ENCODE data around the gene IRAK3. TPM values are rescaled to one million over a fixed set of nuclear protein-coding genes. Genes with fewer than 3 reads are reported as not detected.

Gene IRAK3
- total RNA-seq, 1 experiment from 2014 or later = 0.44 TPM

- no peak for TF ChIP-seq CTCF (conservative IDR thresholded peaks at IDR 0.05)
- H2AFZ ChIP-seq (ENCODE audit: low read length) = no peak overlapping the region
- no peak overlapping the region for H3K27ac ChIP-seq (ENCODE audit: insufficient read length, low read depth, low read length)
- no peak for DNase-seq
- peaks cover 8% of the 10 kb centered on the region for H3K79me1 ChIP-seq (ENCODE audit: insufficient read depth, low read depth, low read length, poor library complexity, severe bottlenecking)
- Mint-ChIP-seq H3K4me1 (peaks cover 3 to 6% of the 10 kb centered on the region in 2 experiments; a peak in 3 of 4 replicates), H3K27me3 (ENCODE audit: low read depth) (no peaks in the 10 kb centered on the region; the same call in 1 of the 2 replicates), H3K9me3 (peaks cover 10 to 15% of the 10 kb centered on the region in 2 experiments; a peak in 3 of 5 replicates), H3K36me3 (ENCODE audit: insufficient read depth in 1 of 3, low read depth in 3 of 3) (peaks cover 12 to 16% (median 13%) of the 10 kb centered on the region in 3 experiments), H3K4me3 (no peak overlapping the region), H3K27ac (no peak overlapping the region)
- H3T11ph ChIP-seq (ENCODE audit: low read length) = no peak overlapping the region
- no peak overlapping the region for H2BK20ac ChIP-seq (ENCODE audit: low read depth, low read length, poor library complexity, severe bottlenecking)
- H3K79me2 ChIP-seq (ENCODE audit: insufficient read depth, low read length) = peaks cover 3% of the 10 kb centered on the region; the same call in 1 of the 2 replicates
- no peak overlapping the region for H4K5ac ChIP-seq (ENCODE audit: insufficient read length, low read depth, low read length)
- H3K23me2 ChIP-seq (ENCODE audit: insufficient read length, low read depth, low read length, poor library complexity, severe bottlenecking) = no peaks in the 10 kb centered on the region
- WGBS (ENCODE audit: extremely low coverage, insufficient read length, low lambda C conversion rate) = no CpG with 5 or more reads among the region's 2 CpGs
- peaks cover 3% of the 10 kb centered on the region for H3K4me1 ChIP-seq (ENCODE audit: insufficient read depth, low read length)
- no peak overlapping the region for H3K18ac ChIP-seq (ENCODE audit: insufficient read length, low read depth, low read length)
- H3K9ac ChIP-seq (ENCODE audit: extremely low read depth, insufficient read length, low read length) = no peak overlapping the region
- no peak overlapping the region for H4K91ac ChIP-seq (ENCODE audit: insufficient read length, low read depth, low read length)
- H3K4me2 ChIP-seq (ENCODE audit: insufficient read depth, insufficient read length, low read length) = no peak overlapping the region
- H3K9me3 ChIP-seq (ENCODE audit: control insufficient read depth, low read depth, low read length) = no peaks in the 10 kb centered on the region
- no peak overlapping the region for H3K14ac ChIP-seq (ENCODE audit: insufficient read depth, low read length)
- no peak overlapping the region for H2BK15ac ChIP-seq (ENCODE audit: low read depth, low read length)
- no peak overlapping the region for H2BK120ac ChIP-seq (ENCODE audit: low read depth, low read length, poor library complexity, severe bottlenecking)
- no peaks in the 10 kb centered on the region for H4K20me1 ChIP-seq (ENCODE audit: control insufficient read depth, insufficient read depth, insufficient read length)
- H2AK5ac ChIP-seq (ENCODE audit: insufficient read length, low read length) = no peak overlapping the region
- no peak overlapping the region for H3K23ac ChIP-seq (ENCODE audit: insufficient read length, low read depth, low read length)
- no peak overlapping the region for H3K4ac ChIP-seq (ENCODE audit: low read depth, low read length)
- no peak overlapping the region for H2BK5ac ChIP-seq (ENCODE audit: insufficient read length, low read length)
- H3K56ac ChIP-seq (ENCODE audit: insufficient read length, low read depth, low read length) = no peak overlapping the region
- H4K8ac ChIP-seq (replicated peaks; ENCODE audit: insufficient read length, low read depth, low read length) = no peak overlapping the region
- H2BK12ac ChIP-seq (ENCODE audit: insufficient read length, low read depth, low read length) = no peak overlapping the region
- H3K27me3 ChIP-seq (ENCODE audit: insufficient read depth, low read length) = no peaks in the 10 kb centered on the region
Observed at GRCh38 chr12:66166561-66166960, 22.5 kb upstream of the IRAK3 start.
